Measurements from ENCODE around the gene C1orf210. TPM values are rescaled to one million over a fixed set of nuclear protein-coding genes. Genes with fewer than 3 reads are reported as not detected.

The C1orf210 gene
- total and polyA plus RNA-seq, 12 donors, result not detected

- intact Hi-C loops (cut with DNase I), result no loop called here
- no peak for DNase-seq
Measured at GRCh38 chr1:43279666-43280065, 5.7 kb downstream of the C1orf210 start.

GRCh38 chr1:43279161-43279560 lies 6.2 kb downstream of the C1orf210 start:
- H3K4me1 ChIP-seq (replicated peaks in 1 of 2), result peaks cover 0 to 7% of the 10 kb centered on the region in 2 donors
- 84 to 95% (median 93%) methylated on average over 5 of the region's 5 CpGs for WGBS, 4 donors
- intact Hi-C loops (cut with DNase I), result no loop called here
- H3K36me3 ChIP-seq (replicated peaks in 1 of 2), result no peaks in the 10 kb centered on the region
- H3K27me3 ChIP-seq, result no peaks in the 10 kb centered on the region
- no peaks in the 10 kb centered on the region for H3K9me3 ChIP-seq (replicated peaks in 1 of 3)
- no peak overlapping the region for H3K4me3 ChIP-seq
- no peak for TF ChIP-seq CTCF (IDR thresholded peaks at IDR 0.05)
- no peak overlapping the region for H3K27ac ChIP-seq
- DNase-seq, result no peak

More at GRCh38 chr1:43279666-43280065, 5.7 kb downstream of the C1orf210 start:
- no peak overlapping the region for H3K4me3 ChIP-seq
- TF ChIP-seq CTCF (IDR thresholded peaks at IDR 0.05), result no peak
- no peak for TF ChIP-seq POLR2A (IDR thresholded peaks at IDR 0.05)
- no peaks in the 10 kb centered on the region for H3K27me3 ChIP-seq
- WGBS, 4 donors, result 89 to 98% (median 95%) methylated on average over 2 to 6 of the region's 6 CpGs
- peaks cover 0 to 2% of the 10 kb centered on the region in 2 donors for H3K4me1 ChIP-seq (replicated peaks in 1 of 2)
- H3K36me3 ChIP-seq (replicated peaks in 1 of 2), result no peaks in the 10 kb centered on the region
- H3K9me3 ChIP-seq (replicated peaks in 1 of 3), result no peaks in the 10 kb centered on the region
- no peak overlapping the region for H3K27ac ChIP-seq

- WGBS, 4 donors, result 90 to 93% (median 91%) methylated on average over 4 to 7 of the region's 7 CpGs
- TF ChIP-seq CTCF (IDR thresholded peaks at IDR 0.05) (no peak), POLR2A (IDR thresholded peaks at IDR 0.05) (no peak)
- intact Hi-C loops (cut with DNase I), result no loop called here
Measured at GRCh38 chr1:43277116-43277876, 8.1 kb downstream of the C1orf210 start.

GRCh38 chr1:43276673-43277072 lies 8.7 kb downstream of the C1orf210 start:
- TF ChIP-seq POLR2A (IDR thresholded peaks at IDR 0.05) (no peak), CTCF (IDR thresholded peaks at IDR 0.05) (no peak)
- intact Hi-C loops (cut with DNase I), result no loop called here
- Histone ChIP-seq H3K36me3 (replicated peaks in 1 of 2) (no peaks in the 10 kb centered on the region), H3K9me3 (replicated peaks in 1 of 3) (no peaks in the 10 kb centered on the region), H3K27me3 (no peaks in the 10 kb centered on the region), H3K4me3 (no peak overlapping the region), H3K4me1 (replicated peaks in 1 of 2) (peaks cover 0 to 9% of the 10 kb centered on the region in 2 donors), H3K27ac (no peak overlapping the region)
- DNase-seq, result no peak
- WGBS, 4 donors, result 74 to 86% (median 81%) methylated on average over 7 of the region's 7 CpGs

More at GRCh38 chr1:43277116-43277876, 8.1 kb downstream of the C1orf210 start:
- Histone ChIP-seq H3K27me3 (no peaks in the 10 kb centered on the region), H3K27ac (no peak overlapping the region), H3K9me3 (replicated peaks in 1 of 3) (no peaks in the 10 kb centered on the region), H3K4me1 (replicated peaks in 1 of 2) (peaks cover 0 to 9% of the 10 kb centered on the region in 2 donors), H3K36me3 (replicated peaks in 1 of 2) (no peaks in the 10 kb centered on the region), H3K4me3 (no peak overlapping the region)
- DNase-seq, result no peak

Measured in adrenal gland (tissue), 12 donors.